ENCODE data around the gene MYB. TPM values are rescaled to one million over a fixed set of nuclear protein-coding genes. Genes with fewer than 3 reads are reported as not detected.

The MYB gene
- total and polyA plus RNA-seq, 2 of the 8 experiments (the other 6 are each of a cell fraction or from before 2014, with no cell fraction given): 4.0 to 7.6 TPM

DNA sequence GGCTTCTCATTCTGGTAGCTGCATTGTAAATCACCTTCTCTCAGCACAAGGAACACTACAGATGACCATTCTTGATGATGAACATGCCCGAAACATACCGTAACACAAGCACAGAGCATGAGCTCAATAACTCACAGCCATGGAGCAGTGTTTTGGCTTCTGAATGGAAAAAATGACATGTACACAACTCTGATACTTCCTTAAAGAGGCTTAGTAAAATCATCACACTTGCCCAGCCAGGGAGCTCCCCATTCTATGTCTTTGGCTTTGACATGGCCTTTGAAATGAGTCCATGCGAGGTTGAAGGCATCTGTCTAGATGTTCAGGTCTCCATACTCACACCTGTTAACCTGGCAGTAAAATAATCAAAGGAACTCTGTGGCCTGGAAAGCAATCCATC is 87.6 kb downstream of the MYB start (continued):
- TF ChIP-seq HDAC6 (IDR thresholded peaks at IDR 0.05; ENCODE audit: low read depth, low read length) (no peak), CHD2 (IDR thresholded peaks at IDR 0.05; ENCODE audit: low read length) (no peak), JUND (IDR thresholded peaks at IDR 0.05; ENCODE audit: low read length) (no peak), KDM5A (IDR thresholded peaks at IDR 0.05; ENCODE audit: low read length) (no peak), ATF3 (IDR thresholded peaks at IDR 0.05; ENCODE audit: insufficient read depth, low read depth, low read length) (no peak)

Small RNA genes lying within 50 kb of the gene (microRNA-seq; reads per million reads assigned to microRNA genes)
- 0 reads per million in 2 experiments for gene MIR548A2 (ENCODE audit: borderline microRNAs expressed in 2 of 2, borderline number of aligned reads in 2 of 2, borderline replicate concordance in 1 of 2)

Small RNA genes lying within 50 kb of the gene (small RNA-seq; reads per million reads assigned to genes)
- not detected for gene MIR548A2 (ENCODE audit: insufficient read depth)

Other genes with a start within 250 kb of the MYB start
- 0.28 TPM in 1 of 2 replicates, not detected in the other for gene ALDH8A1, start 231.2 kb upstream of the MYB start, total RNA-seq (2021; fragmentation: NEBNext Ultra II Directional; extraction: Animal tissue kit (Norgen Biotek cat#: 25700))
- 0.08 and 0.09 TPM in 2 replicates for gene ALDH8A1, start 231.2 kb upstream of the MYB start, polyA plus RNA-seq (2011; rRNA removed)
- gene HBS1L, start 126.5 kb upstream of the MYB start, total RNA-seq (2021; fragmentation: NEBNext Ultra II Directional; extraction: Animal tissue kit (Norgen Biotek cat#: 25700)): 96.2 and 97.1 TPM in 2 replicates
- gene HBS1L, start 126.5 kb upstream of the MYB start, polyA plus RNA-seq (2011; rRNA removed): 18.7 and 28.1 TPM in 2 replicates

Measured in H1 (cell line).